Fibroblast of upper back skin (primary cell): Measurements from ENCODE around the gene TEX19.

Experiments used
- DNase-seq: peaks from one replicate; pipeline ENCODE4 v3.0.0-alpha.2; 2013

TEX19 gene

GRCh38 chr17:82358465-82359350, at the start of gene TEX19:
Gene TEX19 (plus strand): TSS chr17:82359247. CDS start chr17:82362151, 2,904 bp downstream.
- no peak for DNase-seq

DNA sequence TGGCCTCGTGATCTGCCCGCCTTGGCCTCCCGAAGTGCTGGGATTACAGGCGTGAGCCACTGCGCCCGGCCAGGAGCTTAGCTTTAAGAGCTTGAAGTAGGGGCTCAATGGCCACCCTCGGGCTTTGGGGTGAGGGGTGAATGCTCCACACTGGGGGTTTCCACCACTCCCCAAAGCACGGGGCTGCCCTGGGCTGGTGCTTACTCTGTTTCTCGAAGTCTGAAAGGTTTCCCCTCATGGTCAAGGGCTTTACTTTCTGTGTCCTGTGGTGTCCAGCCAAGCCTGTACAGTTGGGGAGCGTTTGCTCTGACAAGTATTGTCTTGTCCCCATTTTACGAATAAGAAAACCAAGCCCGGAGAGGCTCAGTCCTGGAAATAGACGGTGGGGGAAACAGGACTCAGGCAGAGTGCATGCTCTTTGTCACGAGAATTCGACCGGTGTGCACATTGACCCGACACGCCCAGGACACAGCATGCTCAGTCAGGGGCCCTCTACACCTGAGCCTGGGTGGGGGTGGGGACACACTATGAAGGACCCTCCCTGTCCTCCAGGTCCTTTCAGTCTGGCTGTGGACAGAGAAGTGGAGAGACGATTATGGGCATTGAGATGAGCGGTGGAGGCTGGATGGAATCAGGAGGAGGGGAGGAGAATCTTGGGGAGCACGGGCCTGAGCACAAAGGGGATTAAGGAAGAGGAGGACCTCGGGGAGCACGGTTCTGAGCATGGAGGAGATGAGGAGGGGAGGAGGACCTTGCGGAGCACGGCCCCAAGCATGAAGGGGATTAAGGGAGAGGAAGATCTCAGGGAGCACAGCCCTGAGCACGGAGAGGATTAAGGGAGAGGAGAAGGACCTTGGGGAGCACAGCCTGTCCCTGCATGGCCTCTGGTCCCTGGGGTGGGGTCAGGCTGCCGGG, 49.1 kb upstream of the TEX19 start:
- no peak for DNase-seq

DNA sequence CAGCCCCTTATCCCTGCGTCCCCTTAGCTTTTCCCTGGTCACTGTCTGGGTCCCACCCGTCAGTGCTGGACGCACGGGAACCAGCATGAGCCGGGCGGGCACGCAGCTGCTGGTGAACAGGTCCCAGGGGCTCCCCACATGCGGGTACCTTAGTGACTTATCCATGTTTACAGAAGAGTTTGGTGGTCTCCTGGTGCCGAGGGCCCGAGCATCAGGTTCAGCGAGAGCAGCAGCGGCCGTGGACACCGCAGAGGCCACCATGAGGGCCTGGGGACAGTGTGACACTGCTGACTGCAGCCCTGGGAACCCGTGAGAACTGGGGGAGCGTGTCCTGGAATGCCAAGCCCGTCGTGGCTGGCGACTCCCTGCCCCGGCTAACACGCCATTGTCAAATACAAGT, 48.2 kb upstream of the TEX19 start:
- no peak for DNase-seq

DNA sequence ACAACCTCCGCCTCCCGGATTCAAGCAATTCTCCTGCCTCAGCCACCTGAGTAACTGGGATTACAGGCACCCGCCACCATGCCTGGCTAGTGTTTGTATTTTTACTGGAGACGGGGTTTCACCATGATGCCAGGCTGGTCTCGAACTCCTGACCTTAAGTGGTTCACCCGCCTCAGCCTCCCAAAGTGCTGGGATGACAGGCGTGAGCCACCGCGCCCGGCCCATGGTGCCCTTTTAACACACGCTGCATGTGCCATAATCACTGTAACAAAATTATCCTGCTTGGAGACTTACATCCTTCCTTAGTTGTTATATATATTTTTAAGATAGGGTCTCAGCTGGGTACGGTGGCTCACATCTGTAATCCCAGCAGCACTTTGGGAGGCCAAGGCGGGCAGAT, 47.1 kb upstream of the TEX19 start:
- DNase-seq = no peak

DNA sequence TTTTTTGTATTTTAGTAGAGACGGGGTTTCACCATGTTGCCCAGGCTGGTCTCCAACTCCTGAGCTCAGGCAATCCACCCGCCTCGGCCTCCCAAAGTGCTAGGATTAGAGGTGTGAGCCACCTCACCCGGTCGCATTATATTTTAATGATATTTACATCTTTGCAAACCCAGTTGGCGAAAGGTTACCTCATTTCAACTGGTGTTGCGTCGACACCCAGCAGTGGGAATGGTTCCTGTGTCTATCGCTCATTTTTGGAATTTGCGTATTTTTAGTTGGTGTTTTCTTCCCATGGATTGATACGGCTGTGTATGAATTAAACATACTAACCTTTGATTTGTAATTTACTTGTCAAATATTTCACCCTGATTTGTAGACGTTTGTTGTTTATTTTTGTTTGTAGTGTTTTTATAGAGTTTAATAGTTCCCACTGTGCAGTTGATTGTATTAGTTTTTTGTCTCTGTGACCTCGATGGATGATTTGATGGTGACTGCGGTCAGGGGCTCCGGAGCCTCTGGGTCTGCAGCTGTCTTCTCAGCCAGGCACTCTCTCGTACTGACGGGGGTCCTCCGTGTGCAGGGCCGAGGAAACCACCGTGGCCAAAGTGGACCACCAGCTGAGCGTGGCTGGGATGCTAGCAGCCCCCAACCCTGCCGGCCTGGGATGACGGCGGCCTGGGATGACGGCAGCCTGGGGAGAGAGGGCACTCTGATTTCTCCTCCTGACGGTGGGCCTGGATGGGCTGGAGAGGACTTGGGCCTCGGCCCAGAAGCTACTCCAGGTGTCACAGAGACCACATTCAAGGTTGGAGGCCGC, 45.6 kb upstream of the TEX19 start:
- no peak for DNase-seq

DNA sequence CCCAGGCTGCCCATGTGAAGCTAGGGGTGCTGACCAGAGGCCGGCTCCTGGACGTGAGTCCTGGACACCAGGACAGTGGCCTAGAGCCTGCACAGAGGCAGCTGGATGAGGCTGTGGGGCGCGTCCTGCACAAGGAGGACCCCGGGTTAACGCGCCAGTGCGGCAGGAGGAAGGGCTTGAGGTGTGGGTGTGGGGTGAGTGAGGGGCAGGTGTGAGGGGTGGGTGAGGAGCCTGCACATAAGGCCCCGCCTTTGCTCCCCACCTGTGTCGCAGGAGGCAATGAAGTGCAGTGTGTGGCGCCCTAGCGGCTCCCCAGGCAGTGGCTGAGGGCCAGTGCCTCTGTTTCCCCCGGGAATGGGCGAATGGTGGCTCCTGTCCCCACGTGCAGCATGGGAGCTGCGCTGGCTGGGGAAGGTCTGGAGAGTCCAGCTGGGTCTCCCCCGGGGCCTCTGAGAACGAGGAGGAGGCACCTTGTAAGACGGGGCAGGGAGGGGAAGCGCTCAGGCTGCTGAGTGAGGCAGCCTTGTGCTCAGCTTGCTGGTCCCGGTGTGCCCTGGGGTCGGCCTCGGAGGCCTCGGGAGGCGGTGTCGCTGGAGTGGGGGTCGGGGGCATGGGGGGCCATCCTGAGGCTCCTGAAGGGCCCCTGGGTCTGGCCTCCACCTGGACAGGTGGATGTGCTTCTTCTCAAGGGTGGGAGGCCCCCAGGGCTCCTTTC, 44.9 kb upstream of the TEX19 start:
- DNase-seq = no peak

- no peak for DNase-seq
These were observed 44.1 kb upstream of the TEX19 start for GRCh38 chr17:82314727-82315605.

GRCh38 chr17:82315703-82316358, 43.2 kb upstream of the TEX19 start:
- no peak for DNase-seq

DNA sequence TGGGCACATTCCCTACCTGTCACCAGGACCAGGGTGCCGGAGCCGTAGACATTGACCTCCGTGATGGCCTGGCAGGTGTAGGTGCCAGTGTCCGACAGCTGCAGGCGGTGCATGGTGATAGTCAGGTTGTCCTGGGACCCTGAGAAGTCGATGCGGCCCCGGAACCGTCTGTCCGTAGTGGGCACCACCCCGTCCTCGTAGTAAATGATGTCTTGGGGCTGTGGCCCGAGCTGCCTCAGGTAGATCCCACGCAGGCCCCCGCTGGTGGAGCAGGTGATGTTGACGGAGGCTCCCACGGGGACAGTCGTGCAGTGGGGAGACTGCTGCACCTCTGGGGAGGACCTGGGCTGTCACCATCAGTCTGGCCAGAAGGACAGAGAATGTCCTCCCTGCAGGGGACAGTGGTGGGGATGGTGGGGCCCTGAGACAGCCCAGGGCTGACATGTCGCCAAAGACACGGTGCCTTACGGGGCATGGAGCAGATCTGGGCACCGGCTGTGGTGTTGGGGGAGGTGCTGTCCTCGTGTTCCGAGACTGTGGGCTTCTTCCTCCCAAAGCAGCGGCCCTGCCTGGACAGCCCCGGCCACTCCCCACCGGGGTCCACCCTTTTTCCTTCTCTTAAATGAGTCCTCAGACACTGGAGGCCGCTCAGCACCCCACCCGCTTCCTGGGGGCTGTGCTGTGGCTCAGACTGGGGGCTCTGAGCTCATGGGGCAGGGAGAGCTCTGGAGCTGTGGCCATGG, 42.2 kb upstream of the TEX19 start:
- no peak for DNase-seq

- DNase-seq = no peak
These were observed 41.5 kb upstream of the TEX19 start, which contains the start of gene CD7 for GRCh38 chr17:82317394-82318168. Gene CD7 (minus strand): TSS chr17:82317608. CDS start chr17:82317495, 113 bp downstream.

- no peak for DNase-seq
These were observed 40.9 kb upstream of the TEX19 start for GRCh38 chr17:82318169-82318498.

DNA sequence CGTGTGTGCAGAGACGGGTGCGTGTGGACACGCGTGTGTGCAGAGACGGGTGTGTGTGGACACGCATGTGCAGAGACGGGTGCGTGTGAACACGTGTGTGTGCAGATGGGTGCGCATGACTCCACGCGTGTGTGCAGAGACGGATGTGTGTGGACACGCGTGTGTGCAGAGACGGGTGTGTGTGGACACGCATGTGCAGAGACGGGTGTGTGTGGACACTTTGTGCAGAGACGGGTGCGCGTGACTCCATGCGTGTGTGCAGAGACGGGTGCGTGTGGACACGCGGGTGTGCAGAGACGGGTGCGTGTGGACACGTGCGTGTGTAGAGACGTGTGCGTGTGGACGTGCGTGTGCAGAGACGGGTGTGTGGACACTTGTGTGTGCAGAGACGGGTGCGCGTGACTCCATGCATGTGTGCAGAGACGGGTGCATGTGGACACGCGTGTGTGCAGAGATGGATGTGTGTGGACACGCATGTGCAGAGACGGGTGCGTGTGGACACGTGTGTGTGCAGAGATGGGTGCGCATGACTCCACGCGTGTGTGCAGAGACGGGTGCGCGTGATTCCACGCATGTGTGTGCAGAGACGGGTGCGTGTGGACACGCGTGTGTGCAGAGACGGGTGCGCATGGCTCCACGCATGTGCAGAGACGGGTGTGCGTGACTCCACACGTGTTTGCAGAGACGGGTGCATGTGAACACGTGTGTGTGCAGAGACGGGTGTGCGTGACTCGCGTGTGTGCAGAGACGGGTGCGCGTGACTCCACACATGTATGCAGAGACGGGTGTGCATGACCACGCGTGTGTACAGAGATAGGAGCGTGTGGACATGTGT, 40.1 kb upstream of the TEX19 start:
- DNase-seq = no peak

DNA sequence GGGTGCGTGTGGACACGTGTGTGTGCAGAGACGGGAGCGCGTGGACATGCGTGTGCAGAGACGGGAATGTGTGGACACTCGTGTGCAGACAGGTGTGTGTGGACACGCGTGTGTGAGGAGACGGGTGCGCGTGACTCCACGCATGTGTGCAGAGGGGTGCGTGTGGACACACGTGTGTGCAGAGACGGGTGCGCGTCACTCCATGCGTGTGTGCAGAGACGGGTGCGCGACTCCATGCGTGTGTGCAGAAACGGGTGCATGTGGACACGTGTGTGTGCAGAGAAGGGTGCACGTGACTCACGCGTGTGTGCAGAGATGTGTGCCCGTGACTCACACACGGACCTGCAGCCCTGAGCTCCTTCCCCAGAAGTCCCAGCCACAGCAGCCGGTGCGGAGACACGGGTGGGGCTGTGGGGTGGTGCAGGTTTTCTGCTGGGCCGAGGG, 39.4 kb upstream of the TEX19 start:
- no peak for DNase-seq

DNA sequence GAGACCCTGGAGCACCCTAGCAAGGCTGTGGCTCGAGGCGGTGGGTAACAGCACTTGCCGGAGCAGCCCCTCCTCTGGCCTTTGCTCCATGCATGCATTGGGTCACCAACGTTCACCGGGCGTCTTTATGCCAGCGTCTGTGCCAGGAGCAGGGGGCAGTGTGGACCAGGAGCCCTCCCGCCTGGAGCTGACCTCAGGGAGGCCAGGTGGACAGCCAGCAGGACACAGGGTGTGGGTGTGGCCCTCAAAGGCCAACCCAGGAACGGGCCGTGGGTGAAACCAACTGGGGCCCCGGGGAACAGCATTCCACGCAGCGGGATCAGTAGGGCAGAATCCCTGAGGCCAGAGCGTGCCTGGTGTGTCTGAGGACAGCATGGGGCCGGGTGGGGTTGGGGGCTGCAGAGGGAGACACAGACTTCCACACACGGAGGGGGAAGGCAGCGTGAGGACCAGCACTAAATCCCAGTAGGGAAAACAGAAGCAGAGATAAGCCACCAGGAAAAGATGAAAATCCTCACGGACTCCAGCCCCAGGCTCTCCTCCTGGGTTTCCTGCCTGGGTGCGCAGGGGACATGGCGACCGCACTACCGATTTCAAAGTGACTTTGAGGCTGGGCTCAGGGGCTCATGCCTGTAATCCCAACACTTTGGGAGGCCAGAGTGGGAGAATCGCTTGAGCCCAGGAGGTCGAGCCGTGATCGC, 38.8 kb upstream of the TEX19 start:
- DNase-seq = no peak

DNA sequence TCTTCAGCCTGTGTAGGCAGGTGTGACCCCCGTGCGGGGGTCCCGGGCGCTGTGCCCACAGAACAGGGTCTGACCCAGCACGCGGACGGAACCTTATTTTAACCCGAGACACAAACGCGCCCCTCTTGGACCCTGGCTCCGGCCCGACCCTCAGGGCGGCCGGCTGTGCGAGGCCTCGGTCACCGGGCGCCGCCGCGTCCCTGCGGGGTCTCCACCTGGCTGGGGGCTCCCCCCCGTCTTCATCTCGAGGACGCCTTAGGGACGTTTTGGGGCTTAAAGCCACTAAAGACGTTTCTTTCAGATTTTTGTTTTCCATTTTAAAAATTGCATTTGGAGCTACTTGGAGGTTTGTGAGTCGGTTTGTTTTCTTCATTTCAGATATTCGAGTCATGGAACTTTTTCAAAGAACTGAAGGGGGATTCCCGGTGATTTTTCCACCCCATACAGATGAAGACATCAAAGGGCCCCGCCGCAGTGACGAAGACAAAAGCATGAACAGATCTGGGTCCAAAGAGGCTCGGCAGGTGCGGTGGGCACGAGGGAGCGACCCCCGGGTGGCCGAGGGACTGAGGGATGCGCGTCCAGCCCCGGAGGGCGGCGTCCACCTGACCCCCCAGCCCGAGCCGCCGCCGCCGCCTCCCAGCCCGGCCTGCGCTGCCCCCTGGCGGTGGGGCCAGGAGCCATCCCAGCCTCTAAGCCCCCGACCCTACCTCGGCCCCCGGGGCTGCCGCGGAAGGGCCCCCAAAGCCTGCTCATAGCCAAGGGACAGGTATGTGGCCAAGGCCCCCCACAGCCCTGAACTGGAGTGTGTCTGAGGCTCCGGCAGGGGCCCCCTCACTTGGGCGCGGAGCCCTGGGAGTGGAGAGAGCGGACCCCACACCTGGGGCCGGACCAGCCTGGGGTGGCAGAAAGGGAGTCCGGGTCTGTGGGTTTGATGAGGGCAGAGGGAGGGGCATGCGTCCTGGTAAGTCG, 37.8 kb upstream of the TEX19 start:
- no peak for DNase-seq

GRCh38 chr17:82321947-82322466, 37.0 kb upstream of the TEX19 start:
- no peak for DNase-seq
